Transverse colon (tissue), 3 donors: ENCODE measurements around the gene FAM72D.
"Not testable (repeated sequence)": the region's sequence is repeated elsewhere in the genome, so short reads cannot be mapped to it uniquely, and the experiment has no call there.

Experiments
- EP300 ChIP-seq: sonication (generic); formaldehyde crosslinking; IDR thresholded peaks from one replicate; pipeline ENCODE4 v1.6.1; 2017; ENCODE audit warnings: antibody characterized with exemption, low read depth
- POLR2A ChIP-seq: fragments of 450-650 bp; IDR thresholded peaks from one replicate; pipeline ENCODE4 v1.6.1; 2016; ENCODE audit warnings: antibody characterized with exemption, mild to moderate bottlenecking, moderate library complexity
- TF ChIP-seq, protein P1 (sequence below), 5 experiments: fragments of 200-600 bp in 3 of 5; fragments of 450-650 bp in 2 of 5; sonication (generic) in 3 of 5; IDR thresholded peaks; 1 replicate in 2 of 5; 2 replicates in 3 of 5; pipeline ENCODE4 v1.5.1; 2016 to 2017; ENCODE audit warnings: antibody characterized with exemption in 5 of 5, inconsistent platforms in 3 of 5, mild to moderate bottlenecking in 2 of 5, moderate library complexity in 1 of 5

DNA sequence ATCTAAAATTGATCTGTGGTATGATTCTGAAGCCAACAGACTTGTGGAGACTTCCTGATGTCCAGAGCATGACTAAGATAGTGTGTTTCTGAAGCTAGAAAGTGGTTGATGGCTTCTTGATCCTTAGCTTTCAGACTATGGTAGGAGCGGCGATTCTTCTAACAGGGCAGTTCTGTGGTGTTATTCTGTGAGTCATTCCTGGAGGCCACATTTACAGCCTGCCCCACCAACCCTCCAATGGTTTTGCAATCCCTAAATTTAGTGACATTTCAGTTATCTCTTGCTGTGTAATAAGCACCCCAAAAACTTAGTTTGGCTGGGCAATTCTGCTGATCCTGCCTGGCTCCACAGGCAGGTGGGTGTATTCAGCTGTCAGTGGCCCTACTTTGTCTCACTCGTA is 24.1 kb downstream of the FAM72D start:
- not testable (repeated sequence) for TF ChIP-seq POLR2A, EP300
- TF ChIP-seq, protein P1, sequence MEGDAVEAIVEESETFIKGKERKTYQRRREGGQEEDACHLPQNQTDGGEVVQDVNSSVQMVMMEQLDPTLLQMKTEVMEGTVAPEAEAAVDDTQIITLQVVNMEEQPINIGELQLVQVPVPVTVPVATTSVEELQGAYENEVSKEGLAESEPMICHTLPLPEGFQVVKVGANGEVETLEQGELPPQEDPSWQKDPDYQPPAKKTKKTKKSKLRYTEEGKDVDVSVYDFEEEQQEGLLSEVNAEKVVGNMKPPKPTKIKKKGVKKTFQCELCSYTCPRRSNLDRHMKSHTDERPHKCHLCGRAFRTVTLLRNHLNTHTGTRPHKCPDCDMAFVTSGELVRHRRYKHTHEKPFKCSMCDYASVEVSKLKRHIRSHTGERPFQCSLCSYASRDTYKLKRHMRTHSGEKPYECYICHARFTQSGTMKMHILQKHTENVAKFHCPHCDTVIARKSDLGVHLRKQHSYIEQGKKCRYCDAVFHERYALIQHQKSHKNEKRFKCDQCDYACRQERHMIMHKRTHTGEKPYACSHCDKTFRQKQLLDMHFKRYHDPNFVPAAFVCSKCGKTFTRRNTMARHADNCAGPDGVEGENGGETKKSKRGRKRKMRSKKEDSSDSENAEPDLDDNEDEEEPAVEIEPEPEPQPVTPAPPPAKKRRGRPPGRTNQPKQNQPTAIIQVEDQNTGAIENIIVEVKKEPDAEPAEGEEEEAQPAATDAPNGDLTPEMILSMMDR (IDR thresholded peaks at IDR 0.05) = not testable (repeated sequence)
